HT1080 (cell line): ENCODE results near the gene RNF10. TPM values are rescaled to one million over a fixed set of nuclear protein-coding genes. Genes with fewer than 3 reads are reported as not detected.
"Not testable (repeated sequence)": the region's sequence is repeated elsewhere in the genome, so short reads cannot be mapped to it uniquely, and the experiment has no call there.

ENCODE experiments used
- DNase-seq: peaks from one replicate; pipeline ENCODE4 v3.0.0-alpha.2; 2015; ENCODE audit warnings: low read depth
- total RNA-seq: library from RNA; depleted of rRNA; stranded (reverse); fragments of >200 nt; shearing (Covaris generic); gene quantifications from 2 replicates; pipeline ENCODE4 v1.2.3, GENCODE V29; 2014

The RNF10 gene
- total RNA-seq, 1 experiment from 2014 or later = 43.3 TPM

- DNase-seq = peak; percentile 79
These were observed 5.2 kb upstream of the RNF10 start, which contains the start of gene COQ5 for GRCh38 chr12:120528861-120529525. TSS of gene COQ5 (minus strand) at chr12:120529158. CDS start at chr12:120529141, 17 bp downstream.

DNA sequence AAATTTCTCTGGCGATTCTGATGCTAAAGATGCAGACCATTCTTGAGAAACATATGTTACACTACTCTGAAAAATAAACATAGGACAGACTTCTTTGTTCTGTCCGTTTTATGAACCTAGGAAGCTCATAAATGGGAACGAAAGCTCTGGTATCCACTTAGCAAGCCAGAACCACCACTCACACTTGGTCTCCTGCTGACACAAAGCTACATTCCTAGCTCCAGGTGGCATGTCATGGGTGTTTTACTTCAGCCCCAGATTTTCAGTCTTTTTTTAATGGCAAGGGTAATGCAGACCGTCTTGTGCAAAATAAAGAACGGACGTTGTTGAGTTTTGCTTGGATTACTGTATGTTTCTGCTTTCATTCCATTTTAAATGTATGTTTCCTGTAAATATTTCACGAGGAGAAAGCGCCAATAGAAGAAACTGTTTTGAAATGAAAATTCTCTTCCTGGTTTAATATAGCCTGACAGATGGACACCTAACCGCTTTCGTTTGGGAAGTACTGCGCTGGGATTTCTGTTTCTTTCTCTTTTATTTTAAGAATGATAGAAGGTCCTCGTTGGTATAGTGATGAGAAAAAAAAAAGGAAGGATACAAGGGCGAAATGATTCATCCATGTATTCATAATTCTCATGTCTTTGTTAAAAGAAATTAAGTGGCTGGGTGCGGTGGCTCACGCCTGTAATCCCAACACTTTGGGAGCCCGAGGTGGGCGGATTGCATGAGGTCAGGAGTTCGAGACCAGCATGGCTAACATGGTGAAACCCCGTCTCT lies 4.3 kb upstream of the RNF10 start:
- DNase-seq = peak; percentile 59

DNA sequence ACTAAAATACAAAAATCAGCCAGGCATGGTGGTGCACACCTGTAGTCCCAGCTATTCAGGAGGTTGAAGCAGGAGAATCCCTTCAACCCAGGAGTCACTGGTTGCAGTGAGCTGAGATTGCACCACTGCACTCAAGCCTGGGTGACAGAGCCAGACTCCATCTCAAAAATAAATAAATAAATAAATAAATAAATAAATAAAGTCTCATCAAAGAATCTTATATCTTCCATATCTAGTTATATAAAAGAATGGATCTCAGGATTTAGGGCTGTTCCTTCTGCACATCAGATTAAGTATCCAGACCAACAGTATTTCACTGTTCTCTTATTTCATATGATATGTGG lies 3.8 kb upstream of the RNF10 start:
- not testable (repeated sequence) for DNase-seq

- DNase-seq = no peak
These were observed 1.4 kb upstream of the RNF10 start for GRCh38 chr12:120532701-120533238.

- peak; percentile 72 for DNase-seq
These were observed 823 bp downstream of the RNF10 start for GRCh38 chr12:120534703-120535655.

DNA sequence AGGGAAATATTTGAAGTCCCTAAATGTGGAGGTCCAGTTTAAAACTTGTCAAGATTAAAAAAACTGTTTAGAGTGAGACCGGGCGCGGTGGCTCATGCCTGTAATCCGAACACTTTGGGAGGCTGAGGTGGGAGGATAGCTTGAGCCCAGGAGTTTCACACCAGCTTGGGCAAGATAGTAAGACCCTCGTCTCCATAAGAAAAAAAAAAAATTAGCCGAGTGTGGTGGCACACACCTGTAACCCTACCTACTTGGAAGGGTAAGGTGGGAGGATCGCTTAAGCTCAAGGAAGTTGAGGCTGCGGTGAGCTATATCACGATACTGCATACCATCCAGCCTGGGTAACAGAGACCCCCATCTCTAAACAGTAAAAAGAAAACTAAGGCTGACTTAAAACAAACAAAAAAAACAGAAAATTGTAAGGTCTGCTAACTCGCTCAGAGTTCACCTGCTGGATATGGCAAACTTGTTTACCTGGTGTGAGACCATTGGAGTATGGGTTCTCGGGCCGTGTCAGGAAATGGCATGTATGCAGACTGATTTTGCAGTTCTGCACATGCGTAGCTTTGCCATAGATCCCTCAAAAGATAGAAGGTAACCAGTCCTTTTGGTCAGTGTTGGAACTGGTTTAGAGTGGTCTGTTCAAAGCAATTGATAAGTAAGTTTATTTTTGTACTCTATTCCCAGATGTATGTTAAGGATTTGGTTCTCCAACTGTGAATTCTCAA lies 2.1 kb downstream of the RNF10 start:
- DNase-seq = no peak

DNA sequence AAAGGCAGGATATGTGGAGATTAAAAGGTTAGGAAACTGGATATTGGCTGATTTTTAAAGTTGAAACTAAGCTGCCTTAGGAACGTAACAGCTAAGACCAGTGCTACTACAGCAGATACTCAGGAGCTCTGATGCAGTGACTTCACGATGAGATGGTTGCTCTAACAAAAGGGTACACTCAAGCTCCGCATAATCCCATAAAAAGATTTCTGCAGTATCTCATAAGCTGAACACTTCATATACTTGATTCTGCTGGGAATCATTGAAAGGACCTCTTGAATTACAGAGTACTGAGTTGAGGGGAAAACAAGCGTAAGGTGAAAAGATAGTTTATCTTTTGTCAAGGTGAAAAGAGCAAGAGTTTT lies 3.7 kb downstream of the RNF10 start:
- no peak for DNase-seq

DNA sequence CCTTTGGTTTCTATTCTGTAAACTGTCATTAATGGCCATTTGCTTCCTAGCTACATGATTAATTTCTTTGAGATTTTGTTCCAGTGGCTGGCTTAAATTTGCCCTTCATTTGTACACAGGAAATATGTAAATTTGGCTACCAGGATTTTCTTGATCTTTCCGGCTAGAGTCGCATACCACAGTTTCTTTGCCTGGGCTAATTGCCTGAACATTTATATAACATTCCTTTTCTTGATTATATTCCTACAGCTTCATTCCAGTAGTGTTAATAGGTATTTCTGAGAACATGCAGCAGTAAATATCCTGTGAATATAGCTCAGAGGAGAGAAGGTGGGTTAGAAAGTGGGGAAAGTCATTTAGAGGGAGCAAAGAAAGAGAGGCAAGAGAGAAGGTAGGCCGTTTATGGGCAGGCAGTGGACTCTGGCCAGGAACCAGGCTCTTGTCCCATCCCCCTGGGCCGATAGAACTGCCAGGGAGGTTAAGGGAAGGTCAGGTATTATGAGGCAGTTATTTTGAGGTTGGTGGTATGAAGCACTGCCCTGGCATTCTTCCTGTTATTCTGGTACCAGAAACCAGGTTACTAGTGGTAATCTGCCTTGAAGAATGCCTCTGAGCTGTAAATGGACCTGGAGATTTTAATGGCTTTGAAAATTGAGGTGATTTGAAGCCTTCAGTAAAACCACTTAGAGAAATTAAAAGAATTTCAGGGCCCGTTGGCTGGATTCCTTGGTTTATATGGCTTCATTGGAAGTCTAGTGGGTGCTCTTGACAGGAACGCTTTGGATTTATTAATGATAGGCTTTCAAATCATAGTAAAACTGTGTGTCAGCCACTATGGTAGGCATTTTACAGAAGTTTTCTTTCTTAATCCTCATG lies 4.4 kb downstream of the RNF10 start:
- DNase-seq = peak; percentile 69

- DNase-seq = no peak
These were observed 5.1 kb downstream of the RNF10 start for GRCh38 chr12:120539303-120539702.

- DNase-seq = no peak
These were observed 6.3 kb downstream of the RNF10 start for GRCh38 chr12:120540445-120540844.

- DNase-seq = no peak
These were observed 8.0 kb downstream of the RNF10 start for GRCh38 chr12:120542166-120542565.

DNA sequence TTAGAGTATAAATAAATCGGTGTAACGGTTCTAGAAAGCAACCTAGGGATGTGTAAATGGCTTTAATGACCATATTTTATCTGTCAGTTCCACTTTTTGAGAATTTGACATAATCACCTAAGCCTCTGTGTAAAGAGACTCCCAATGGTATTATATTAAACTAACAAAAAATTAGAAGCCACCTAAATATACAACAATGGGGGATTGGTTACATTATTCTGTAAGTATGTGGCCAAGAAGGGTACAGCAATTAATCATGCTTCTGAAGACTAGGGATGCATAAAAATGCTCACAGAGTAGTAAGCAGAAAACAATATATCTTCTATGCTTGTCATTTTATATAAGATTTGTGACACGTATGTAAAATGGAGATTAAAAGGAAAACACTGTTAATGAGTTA lies 10.5 kb downstream of the RNF10 start:
- DNase-seq = no peak

GRCh38 chr12:120546050-120546386 lies 11.9 kb downstream of the RNF10 start:
- no peak for DNase-seq

GRCh38 chr12:120554678-120555077 lies 20.5 kb downstream of the RNF10 start:
- DNase-seq = no peak

DNA sequence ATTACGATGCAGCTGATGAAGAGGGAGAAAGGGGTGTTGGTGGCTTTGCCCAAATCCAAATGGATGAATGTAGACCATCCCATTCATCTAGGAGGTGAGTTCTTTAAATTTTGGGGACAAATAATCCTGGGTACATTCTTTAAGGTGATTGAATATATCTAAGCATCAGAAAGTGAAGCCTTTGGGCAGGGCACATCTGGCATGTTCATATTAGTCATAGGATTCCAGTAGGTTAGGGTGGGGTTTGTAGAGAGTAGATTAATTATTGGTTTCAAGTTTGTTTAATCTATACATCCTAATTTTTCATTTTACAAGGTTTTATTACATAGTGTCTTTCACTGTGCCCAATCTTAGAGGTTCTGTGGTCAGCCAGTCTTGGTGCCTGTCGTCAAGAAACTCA lies 23.4 kb downstream of the RNF10 start:
- no peak for DNase-seq

DNA sequence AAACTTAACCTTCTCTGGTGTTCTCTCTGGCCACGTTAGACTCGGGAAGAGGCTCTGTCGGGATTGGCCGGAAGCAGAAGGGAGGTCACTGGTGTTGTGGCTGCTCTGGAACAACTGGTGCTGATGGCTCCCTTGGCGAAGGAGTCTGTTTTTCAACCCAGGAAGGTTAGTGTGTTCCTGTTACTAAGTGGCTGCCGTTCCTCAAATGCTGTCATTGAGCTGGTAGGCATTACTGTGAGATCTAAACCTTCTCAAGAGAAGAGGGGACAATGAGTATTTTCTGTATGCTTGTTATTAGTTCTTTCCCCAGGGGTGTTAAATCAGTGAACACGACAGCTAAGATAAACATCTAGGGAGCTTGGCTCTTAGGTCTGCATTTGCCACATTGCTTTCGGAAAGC lies 28.8 kb downstream of the RNF10 start:
- no peak for DNase-seq

DNA sequence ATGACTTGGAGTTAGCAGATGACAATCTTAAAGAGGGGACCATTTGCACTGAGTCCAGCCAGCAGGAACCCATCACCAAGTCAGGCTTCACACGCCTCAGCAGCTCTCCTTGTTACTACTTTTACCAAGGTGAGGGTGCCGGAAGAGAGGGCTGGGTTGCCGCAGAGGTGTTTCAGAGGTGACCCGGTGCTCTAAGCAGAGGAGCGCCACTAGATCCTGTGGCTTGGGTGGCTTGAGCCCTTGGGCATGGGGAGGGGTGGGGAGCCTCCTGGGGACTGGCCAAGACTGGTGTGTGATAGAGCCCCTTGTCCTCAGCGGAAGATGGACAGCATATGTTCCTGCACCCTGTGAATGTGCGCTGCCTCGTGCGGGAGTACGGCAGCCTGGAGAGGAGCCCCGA lies 29.3 kb downstream of the RNF10 start:
- no peak for DNase-seq

GRCh38 chr12:120571299-120571698 lies 37.1 kb downstream of the RNF10 start:
- DNase-seq = no peak

GRCh38 chr12:120573560-120573959 lies 39.4 kb downstream of the RNF10 start:
- DNase-seq = peak; percentile 12

DNA sequence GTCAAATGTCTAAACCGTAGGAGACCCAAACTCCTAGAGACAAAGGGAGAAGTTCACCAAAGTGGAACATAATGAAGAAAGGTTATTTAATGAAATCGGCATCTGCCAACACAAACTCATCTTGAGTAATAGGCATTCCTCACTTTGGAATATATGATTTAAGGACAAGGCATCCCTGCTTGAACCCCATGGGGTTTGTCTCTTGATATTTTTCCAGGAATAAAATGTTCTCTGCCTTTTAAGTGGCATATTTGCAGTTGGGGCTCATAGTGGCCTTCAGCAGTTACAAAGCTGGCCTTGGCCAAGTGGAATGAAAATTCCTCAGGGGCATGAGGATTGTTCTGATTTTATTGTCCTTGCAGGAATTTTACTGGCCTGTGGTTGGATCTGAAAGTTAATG lies 40.0 kb downstream of the RNF10 start:
- DNase-seq = no peak
